CD4-positive, alpha-beta T cell treated with Interleukin-4 for 4 hours (primary cell): ENCODE measurements around the gene DDX27.
A peak's percentile ranks its signal among the peaks of the same experiment; 100 is the strongest.

ENCODE experiments used
- DNase-seq: peaks from one replicate; pipeline ENCODE4 v3.0.0-alpha.2; 2020

The DDX27 gene

GRCh38 chr20:49248879-49249665 is 29.9 kb downstream of the DDX27 start:
- no peak for DNase-seq

- no peak for DNase-seq
Observed at GRCh38 chr20:49252556-49253350, 33.5 kb downstream of the DDX27 start.

DNA sequence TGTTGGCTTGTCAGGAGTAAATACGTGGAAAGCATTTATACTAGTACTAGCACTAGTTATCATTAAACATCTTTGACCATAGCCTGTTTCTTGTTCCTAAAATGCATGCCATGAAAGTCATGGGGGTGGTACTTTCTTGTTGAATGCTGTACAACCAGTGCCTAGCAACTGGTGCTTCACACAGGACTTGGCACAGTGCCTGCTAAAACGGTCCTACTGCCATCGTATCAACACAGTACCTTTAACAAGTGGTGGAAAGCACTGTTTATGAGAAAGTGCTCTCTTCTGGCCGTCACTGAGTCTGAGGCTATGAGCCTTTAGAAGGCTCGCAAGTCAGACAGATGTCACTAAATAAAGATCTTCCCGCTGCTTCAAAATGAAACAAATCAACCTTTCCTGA is 37.0 kb downstream of the DDX27 start:
- no peak for DNase-seq

GRCh38 chr20:49259284-49259683 is 40.1 kb downstream of the DDX27 start:
- no peak for DNase-seq

DNA sequence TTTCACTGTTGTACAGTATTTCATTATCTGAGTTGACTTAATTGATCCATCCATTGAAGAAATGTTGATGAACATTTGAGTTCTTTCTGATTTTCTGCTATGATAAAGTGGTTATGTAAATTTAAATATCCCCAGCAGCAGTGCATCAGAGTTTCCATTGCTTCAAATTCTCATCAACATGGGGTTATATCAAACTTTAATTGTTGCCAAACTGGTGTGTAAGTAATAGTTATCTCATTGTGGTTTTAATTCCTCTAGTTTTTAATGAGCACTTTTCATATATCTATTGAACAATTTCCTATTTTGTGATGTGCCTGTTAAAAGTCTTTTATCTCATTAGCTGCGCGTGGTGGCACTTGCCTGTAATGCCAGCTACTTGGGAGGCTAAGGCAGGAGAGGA is 40.6 kb downstream of the DDX27 start:
- no peak for DNase-seq

- no peak for DNase-seq
Observed at GRCh38 chr20:49260218-49260617, 41.0 kb downstream of the DDX27 start.

- DNase-seq = no peak
Observed at GRCh38 chr20:49261173-49261572, 42.0 kb downstream of the DDX27 start.

GRCh38 chr20:49262444-49262843 is 43.2 kb downstream of the DDX27 start:
- DNase-seq = no peak

DNA sequence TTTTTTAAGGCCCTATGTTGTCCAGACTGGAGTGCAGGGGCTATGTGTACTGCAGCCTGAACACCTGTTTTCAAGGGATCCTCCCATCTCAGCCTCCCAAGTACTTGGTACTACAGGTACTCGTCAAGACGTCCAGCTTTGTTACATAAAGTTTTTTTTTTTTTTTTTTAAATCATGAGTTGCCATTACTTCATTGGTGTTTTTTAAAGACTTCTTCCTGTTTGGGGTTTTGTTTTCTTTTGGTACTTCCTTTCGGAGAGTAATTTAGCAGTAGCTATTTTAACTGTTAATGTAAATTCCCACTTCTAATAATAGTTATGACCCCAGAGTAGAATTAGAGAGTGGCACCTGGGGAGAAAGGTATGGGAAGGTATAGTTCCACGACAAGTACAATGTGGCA is 48.1 kb downstream of the DDX27 start:
- peak; percentile 32 for DNase-seq

- no peak for DNase-seq
Observed at GRCh38 chr20:49268600-49269365, 49.6 kb downstream of the DDX27 start.

DNA sequence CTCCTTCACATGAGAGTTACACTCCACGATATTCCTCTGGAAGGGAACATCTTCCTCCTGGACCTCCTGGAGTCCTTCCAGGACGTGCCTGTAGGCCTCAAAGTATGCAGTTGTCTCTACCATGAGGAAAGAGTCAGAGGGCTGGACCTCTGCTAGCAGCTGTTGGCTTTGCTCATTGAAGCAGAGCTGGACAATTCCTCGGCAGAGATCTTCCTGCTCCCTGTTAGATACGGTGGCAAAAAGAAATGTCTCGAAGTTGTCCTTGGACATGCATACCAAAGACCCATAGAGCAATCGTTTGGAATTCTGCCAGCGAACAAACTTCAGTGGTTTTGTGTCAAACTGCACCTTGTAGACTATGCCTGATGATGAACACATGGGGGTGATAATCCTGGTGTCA is 51.0 kb downstream of the DDX27 start:
- no peak for DNase-seq

- no peak for DNase-seq
Observed at GRCh38 chr20:49270736-49271135, 51.5 kb downstream of the DDX27 start.

DNA sequence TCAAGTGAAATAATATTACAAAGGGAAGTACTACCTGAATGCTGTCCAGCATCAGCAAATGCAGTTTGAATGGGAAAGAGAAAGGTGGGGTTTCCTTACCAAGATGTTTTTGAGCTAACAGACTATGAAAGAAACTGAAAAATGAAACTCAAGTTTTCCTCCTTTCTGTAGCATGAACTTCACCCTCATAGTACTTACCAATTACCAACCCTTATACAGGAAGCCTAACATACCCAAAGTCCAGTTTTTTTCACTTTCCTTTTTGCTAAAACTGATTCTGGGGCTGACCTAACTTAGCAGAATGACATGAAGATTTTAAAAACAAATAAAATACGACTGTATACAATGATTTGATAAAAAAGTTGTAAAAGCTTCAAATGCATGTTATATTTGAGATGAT is 53.4 kb downstream of the DDX27 start:
- no peak for DNase-seq

DNA sequence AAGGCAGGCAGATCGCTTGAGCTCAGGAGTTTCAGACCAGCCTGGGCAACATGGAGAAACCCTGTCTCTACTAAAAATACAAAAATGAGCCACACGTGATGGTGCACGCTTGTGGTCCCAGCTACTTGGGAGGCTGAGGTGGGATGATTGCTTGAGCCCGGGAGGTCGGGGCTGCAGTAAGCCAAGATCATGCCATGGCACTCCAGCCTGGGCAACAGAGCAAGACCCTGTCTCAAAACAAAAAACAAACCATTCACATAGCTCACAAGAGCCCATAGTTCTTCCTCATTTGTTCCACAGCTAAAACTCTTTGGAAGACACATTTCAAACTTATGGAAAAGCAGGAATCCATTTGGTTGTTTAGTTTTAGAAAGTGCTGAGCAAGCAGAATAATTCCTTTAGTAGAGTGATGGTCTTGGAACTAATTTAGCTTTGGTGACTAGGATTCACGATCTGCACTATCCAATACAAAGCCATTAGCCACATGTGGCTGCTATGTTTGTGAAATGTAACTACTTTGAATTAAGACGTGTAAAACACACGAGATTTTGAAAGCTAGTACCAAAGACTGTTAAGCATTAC is 54.6 kb downstream of the DDX27 start:
- DNase-seq = no peak

- DNase-seq = no peak
Observed at GRCh38 chr20:49275216-49275615, 56.0 kb downstream of the DDX27 start.

GRCh38 chr20:49275636-49276035 is 56.4 kb downstream of the DDX27 start:
- DNase-seq = no peak

- peak; percentile 75 for DNase-seq
Observed at GRCh38 chr20:49276161-49276960, 57.1 kb downstream of the DDX27 start.

DNA sequence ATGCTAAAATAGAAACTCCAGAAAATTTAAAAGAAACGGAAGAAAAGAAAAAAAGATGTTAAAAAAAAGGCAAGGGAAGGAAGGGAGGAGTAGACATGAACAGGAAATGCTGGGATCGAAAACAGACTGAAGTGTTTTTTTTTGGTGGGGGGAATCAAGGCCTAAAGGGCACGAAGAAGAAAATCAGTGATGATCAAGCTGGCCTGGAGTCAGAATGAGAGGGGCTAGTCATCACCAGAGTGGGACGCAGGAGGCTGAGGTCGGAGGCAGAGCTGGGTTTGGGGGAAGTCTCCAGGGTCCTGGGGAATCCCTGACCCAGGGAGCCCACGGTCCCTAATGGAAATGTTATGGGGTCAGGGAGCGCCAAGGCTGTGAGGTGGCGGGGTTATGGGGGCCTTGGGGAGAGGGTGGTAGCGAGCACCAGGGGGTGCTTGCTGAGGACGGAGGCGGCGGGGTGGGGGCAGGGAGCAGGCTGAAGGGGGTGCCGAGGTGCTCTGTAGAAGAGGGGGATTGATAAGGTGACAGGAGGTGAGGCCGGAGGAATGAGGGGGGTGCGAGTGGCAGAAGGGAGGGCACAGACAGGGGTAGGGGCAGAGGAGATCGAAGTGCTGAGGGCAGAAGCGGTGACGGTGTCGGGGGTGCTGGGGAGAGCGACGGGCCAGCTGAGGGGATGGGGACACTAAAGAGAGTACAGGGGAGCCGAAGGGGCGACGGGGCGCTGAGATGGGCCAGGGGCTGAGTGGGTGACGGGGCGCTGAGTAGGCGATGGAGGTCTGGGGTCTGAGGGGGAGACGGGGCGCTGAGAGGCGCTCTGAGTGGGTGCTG is 58.0 kb downstream of the DDX27 start:
- no peak for DNase-seq

- no peak for DNase-seq
Observed at GRCh38 chr20:49277786-49278035, 58.5 kb downstream of the DDX27 start.

- peak; percentile 98 for DNase-seq
Observed at GRCh38 chr20:49278036-49278817, 59.0 kb downstream of the DDX27 start, which contains the start of gene ZNFX1. Gene ZNFX1 (minus strand): TSS chr20:49278057. CDS start chr20:49275839, 2,218 bp downstream.
